Measurements from ENCODE around the gene TBCD. TPM values are rescaled to one million over a fixed set of nuclear protein-coding genes. Genes with fewer than 3 reads are reported as not detected.

Gene TBCD
- polyA plus RNA-seq, 1 donor from 2014 or later, result 67.2 TPM

- Histone ChIP-seq H3K27me3 (ENCODE audit: insufficient read depth, low read depth, low read length) (no peaks in the 10 kb centered on the region), H2AFZ (ENCODE audit: low read depth, low read length) (no peak overlapping the region), H3K27ac (ENCODE audit: low read length) (no peak overlapping the region), H3K9ac (ENCODE audit: low read length) (no peak overlapping the region), H3K79me2 (replicated peaks; ENCODE audit: insufficient read depth, low read length) (no peaks in the 10 kb centered on the region), H3K4me2 (ENCODE audit: low read length) (no peak overlapping the region), H3K36me3 (ENCODE audit: insufficient read depth, low read length) (peaks cover 2% of the 10 kb centered on the region), H3K4me3 (ENCODE audit: low read length) (no peak overlapping the region), H4K20me1 (ENCODE audit: insufficient read depth) (no peaks in the 10 kb centered on the region), H3F3A (ENCODE audit: insufficient read depth, low read length, poor library complexity, severe bottlenecking) (peaks cover 6% of the 10 kb centered on the region), H3K9me3 (ENCODE audit: low read length) (no peaks in the 10 kb centered on the region), H3K9me2 (ENCODE audit: insufficient read depth, low read length) (no peaks in the 10 kb centered on the region)
- TF ChIP-seq POLR2AphosphoS5 (IDR thresholded peaks at IDR 0.05) (no peak), TAF1 (IDR thresholded peaks at IDR 0.05; ENCODE audit: low read depth) (no peak), SMC3 (conservative IDR thresholded peaks at IDR 0.05; ENCODE audit: poor library complexity) (no peak), MXI1 (conservative IDR thresholded peaks at IDR 0.05; ENCODE audit: poor library complexity, severe bottlenecking) (no peak), REST (IDR thresholded peaks at IDR 0.05; ENCODE audit: borderline replicate concordance) (no peak), CTCF (IDR thresholded peaks at IDR 0.05; ENCODE audit: poor library complexity, severe bottlenecking) (no peak), EP300 (conservative IDR thresholded peaks at IDR 0.05; ENCODE audit: poor library complexity, severe bottlenecking) (no peak), RAD21 (conservative IDR thresholded peaks at IDR 0.05) (no peak), EZH2 (IDR thresholded peaks at IDR 0.05; ENCODE audit: borderline replicate concordance, insufficient read depth, low read length, poor library complexity, severe bottlenecking) (no peak)
Measured at GRCh38 chr17:82862191-82862590, 110.3 kb downstream of the TBCD start.

- Histone ChIP-seq H3K79me2 (replicated peaks; ENCODE audit: insufficient read depth, low read length) (no peaks in the 10 kb centered on the region), H3K4me3 (ENCODE audit: low read length) (no peak overlapping the region), H3K36me3 (ENCODE audit: insufficient read depth, low read length) (no peaks in the 10 kb centered on the region), H3K27ac (ENCODE audit: low read length) (peak overlapping the region; percentile 48), H3K9ac (ENCODE audit: low read length) (no peak overlapping the region), H3K9me2 (ENCODE audit: insufficient read depth, low read length) (no peaks in the 10 kb centered on the region), H3K4me2 (ENCODE audit: low read length) (no peak overlapping the region), H2AFZ (ENCODE audit: low read depth, low read length) (no peak overlapping the region), H3K9me3 (ENCODE audit: low read length) (no peaks in the 10 kb centered on the region), H3F3A (ENCODE audit: insufficient read depth, low read length, poor library complexity, severe bottlenecking) (peaks cover 6% of the 10 kb centered on the region), H4K20me1 (ENCODE audit: insufficient read depth) (no peaks in the 10 kb centered on the region), H3K27me3 (ENCODE audit: insufficient read depth, low read depth, low read length) (no peaks in the 10 kb centered on the region)
- TF ChIP-seq REST (IDR thresholded peaks at IDR 0.05; ENCODE audit: borderline replicate concordance) (no peak), EP300 (conservative IDR thresholded peaks at IDR 0.05; ENCODE audit: poor library complexity, severe bottlenecking) (no peak), MXI1 (conservative IDR thresholded peaks at IDR 0.05; ENCODE audit: poor library complexity, severe bottlenecking) (no peak), POLR2AphosphoS5 (IDR thresholded peaks at IDR 0.05) (no peak), TAF1 (IDR thresholded peaks at IDR 0.05; ENCODE audit: low read depth) (no peak), EZH2 (IDR thresholded peaks at IDR 0.05; ENCODE audit: borderline replicate concordance, insufficient read depth, low read length, poor library complexity, severe bottlenecking) (no peak), CTCF (IDR thresholded peaks at IDR 0.05; ENCODE audit: poor library complexity, severe bottlenecking) (no peak), SMC3 (conservative IDR thresholded peaks at IDR 0.05; ENCODE audit: poor library complexity) (no peak), RAD21 (conservative IDR thresholded peaks at IDR 0.05) (no peak)
Measured at GRCh38 chr17:82862737-82863382, 111.0 kb downstream of the TBCD start.

All from neural cell (in vitro differentiated cells).